Body of pancreas (tissue), 4 donors: ENCODE data around the gene PPP3R1.

Experiments
- CTCF ChIP-seq, 7 experiments: fragments of 450-650 bp in 4 of 7; fragments of 200-600 bp in 3 of 7; sonication (generic) in 3 of 7; IDR thresholded peaks; one replicate each; pipeline ENCODE4 v1.5.1; 2016 to 2019; ENCODE audit warnings: antibody characterized with exemption in 7 of 7
- POLR2A ChIP-seq, 3 donors: fragments of 450-650 bp; IDR thresholded peaks; one replicate each; pipeline ENCODE4 v1.6.1; 2016; ENCODE audit warnings: antibody characterized with exemption in 3 of 3, mild to moderate bottlenecking in 2 of 3

GRCh38 chr2:68253219-68254068 lies 1.1 kb upstream of the PPP3R1 start:
- TF ChIP-seq CTCF (IDR thresholded peaks at IDR 0.05), result no peak
- TF ChIP-seq POLR2A (IDR thresholded peaks at IDR 0.05), result no peak
